ENCODE results near the gene TANC1.

The TANC1 gene

GRCh38 chr2:158994920-158995676 lies 26.7 kb downstream of the TANC1 start:
- no peak for DNase-seq (ENCODE audit: low read depth)

- DNase-seq (ENCODE audit: low read depth), result no peak
Measured at GRCh38 chr2:158995677-158996049, 27.2 kb downstream of the TANC1 start.

DNA sequence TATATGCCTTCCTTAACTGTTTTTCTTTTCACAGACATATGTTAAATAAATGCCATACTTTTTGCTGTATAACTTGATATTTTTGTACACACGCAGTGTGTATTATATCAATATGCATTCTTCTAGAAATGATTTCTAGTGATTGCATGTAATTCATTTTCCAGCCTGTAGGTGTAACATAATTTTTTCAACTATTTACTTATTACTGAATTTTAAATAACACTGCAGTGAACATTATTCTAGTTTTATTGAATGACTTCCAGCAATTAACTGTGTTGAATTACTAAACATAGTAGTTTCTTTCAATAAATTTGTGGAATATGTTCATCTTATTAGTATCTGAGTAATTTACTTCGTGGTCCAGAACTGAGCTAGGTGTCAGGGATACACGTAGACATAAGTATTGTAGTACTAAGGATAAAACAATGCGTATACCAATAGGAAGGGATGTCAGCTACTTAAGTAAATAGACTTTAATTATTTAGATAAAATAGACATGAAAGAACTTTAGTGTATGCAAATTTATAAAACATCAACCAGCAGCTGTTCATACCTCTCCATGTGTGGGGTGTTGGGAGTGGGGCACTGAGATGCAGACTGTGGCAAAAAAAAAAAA lies 28.0 kb downstream of the TANC1 start:
- DNase-seq (ENCODE audit: low read depth), result no peak

GRCh38 chr2:158997037-158997790 lies 28.8 kb downstream of the TANC1 start:
- DNase-seq (ENCODE audit: low read depth), result no peak

GRCh38 chr2:158998551-158999248 lies 30.3 kb downstream of the TANC1 start:
- no peak for DNase-seq (ENCODE audit: low read depth)

- no peak for DNase-seq (ENCODE audit: low read depth)
Measured at GRCh38 chr2:158999458-158999857, 31.0 kb downstream of the TANC1 start.

DNA sequence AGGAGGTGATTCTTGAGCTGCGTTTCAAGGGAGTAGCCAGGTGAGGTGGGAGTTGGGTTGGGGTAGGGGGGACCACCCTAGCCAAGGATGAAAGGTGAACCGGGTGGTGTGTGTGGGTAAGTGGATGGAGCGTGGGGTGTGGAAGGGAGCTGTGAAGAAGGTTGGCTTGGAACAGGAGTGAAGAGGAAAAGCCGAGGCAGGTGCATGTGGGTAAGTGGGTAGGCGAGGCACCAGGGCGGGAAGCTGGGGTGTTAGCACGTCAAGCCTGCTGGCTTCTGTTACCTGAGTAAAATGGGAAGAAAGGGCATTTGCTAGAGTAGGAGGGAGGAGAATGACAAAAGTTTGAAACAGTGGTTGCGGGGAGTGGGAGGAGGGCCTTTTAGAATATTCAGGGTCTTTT lies 31.6 kb downstream of the TANC1 start:
- no peak for DNase-seq (ENCODE audit: low read depth)

GRCh38 chr2:159002462-159003111 lies 34.1 kb downstream of the TANC1 start:
- DNase-seq (ENCODE audit: low read depth), result no peak

- DNase-seq (ENCODE audit: low read depth), result no peak
Measured at GRCh38 chr2:159003555-159003954, 35.1 kb downstream of the TANC1 start.

- no peak for DNase-seq (ENCODE audit: low read depth)
Measured at GRCh38 chr2:159004849-159005248, 36.4 kb downstream of the TANC1 start.

DNA sequence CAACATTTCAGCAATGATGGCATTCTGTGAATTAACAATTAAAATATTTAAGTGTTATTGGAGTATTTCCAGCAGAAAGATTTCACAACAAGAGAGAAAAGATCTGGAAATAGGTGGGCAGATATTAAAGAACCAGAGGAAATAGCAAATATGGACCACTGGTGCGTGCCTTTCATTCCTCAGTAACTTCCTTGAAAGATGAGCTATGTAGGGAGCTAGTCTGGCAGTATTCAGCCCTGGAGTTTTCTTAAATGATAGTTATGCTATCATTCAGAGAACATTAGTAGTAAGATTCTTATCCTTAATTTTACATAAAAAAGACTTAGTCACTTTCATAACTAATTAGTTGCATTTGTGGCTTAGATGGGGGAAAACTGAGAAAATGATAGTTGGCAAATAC lies 41.5 kb downstream of the TANC1 start:
- DNase-seq (ENCODE audit: low read depth), result no peak

GRCh38 chr2:159010340-159010739 lies 41.9 kb downstream of the TANC1 start:
- no peak for DNase-seq (ENCODE audit: low read depth)

DNA sequence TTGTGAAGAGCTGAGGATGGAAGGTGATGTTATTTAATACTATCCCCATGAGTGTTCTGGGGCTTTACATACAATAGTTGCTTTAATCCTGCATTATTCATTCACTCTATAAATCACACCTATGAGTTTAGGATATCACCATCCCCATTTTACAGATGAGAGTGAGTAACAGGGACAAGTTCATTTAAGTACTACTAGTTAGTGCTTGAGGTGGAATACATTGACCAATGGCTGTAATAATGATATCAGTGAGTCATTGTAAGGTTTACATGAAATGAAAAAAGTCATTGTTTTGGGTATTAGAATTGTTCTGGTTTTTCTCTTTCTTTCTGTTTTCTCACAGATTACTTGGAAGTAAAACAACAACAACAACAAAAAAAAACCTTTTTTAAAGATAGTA lies 42.5 kb downstream of the TANC1 start:
- no peak for DNase-seq (ENCODE audit: low read depth)

GRCh38 chr2:159012142-159012541 lies 43.7 kb downstream of the TANC1 start:
- DNase-seq (ENCODE audit: low read depth), result no peak

GRCh38 chr2:159013103-159013502 lies 44.7 kb downstream of the TANC1 start:
- DNase-seq (ENCODE audit: low read depth), result no peak

GRCh38 chr2:159015174-159015573 lies 46.7 kb downstream of the TANC1 start:
- no peak for DNase-seq (ENCODE audit: low read depth)

- DNase-seq (ENCODE audit: low read depth), result no peak
Measured at GRCh38 chr2:159015823-159016222, 47.4 kb downstream of the TANC1 start.

DNA sequence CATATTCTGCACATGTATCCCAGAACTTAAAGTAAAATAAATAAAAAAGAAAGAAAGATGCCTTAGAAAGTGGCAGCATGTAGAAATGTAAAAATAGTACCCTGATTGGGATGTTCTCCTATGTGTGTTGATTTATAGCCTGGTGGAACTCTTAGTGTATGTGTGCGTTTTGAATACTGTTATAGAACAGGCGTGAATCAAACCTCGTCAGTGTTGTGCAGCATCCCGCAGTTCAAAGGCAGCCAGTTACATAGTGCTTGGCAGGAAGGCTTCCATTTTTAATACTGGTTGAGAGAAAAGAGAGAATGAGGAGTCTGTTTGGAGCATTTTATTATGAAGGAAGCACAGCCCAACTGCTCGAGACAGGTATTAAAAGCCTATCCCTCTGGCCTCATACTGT lies 49.4 kb downstream of the TANC1 start:
- DNase-seq (ENCODE audit: low read depth), result no peak

GRCh38 chr2:159019021-159019420 lies 50.6 kb downstream of the TANC1 start:
- DNase-seq (ENCODE audit: low read depth), result no peak

- DNase-seq (ENCODE audit: low read depth), result no peak
Measured at GRCh38 chr2:159022019-159022418, 53.6 kb downstream of the TANC1 start.

DNA sequence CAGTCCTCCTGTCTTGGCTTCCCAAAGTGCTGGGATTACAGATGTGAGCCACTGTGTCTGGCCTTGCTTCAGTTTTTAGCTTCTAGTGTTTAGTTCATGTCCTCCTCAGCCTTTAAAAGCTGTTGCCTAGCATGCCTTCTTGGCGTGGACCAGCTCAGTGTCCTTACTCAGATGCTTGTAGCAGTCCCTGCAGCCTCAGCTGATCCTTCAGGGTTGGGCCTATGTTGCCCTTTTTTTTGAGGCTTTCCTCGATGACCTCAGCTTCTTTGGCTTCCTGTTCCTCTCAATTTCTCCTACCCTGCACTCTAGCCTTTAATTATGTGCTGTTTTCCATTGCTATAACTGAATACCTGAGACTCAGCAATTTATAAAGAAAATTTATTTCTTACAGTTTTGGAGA lies 57.7 kb downstream of the TANC1 start:
- DNase-seq (ENCODE audit: low read depth), result no peak

DNA sequence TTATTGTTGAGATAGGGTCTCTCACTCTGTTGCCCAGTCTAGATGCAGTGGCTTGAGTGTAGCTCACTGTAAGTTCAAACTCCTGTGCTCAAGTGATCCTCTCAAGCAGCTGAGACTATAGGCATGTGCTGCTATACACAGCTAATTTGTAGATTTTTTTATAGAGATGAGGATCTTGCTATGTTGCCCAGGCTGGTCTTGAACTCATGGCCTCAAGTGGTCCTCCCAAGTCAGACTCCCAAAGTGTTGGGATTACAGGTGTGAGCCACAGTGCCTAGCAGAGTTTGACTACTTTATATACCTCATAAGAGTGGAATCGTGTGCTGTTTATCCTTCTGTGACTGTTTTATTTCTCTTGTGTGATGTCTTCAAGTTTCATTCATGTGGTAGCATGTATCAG lies 60.3 kb downstream of the TANC1 start:
- DNase-seq (ENCODE audit: low read depth), result no peak

Measured in stimulated activated CD8-positive, alpha-beta memory T cell treated with anti-CD3 and anti-CD28 coated beads, Interleukin-4, amount 100 ng/mL, for 24 hours (primary cell).